CD8-positive, alpha-beta memory T cell (primary cell): Measurements from ENCODE around the gene MARCHF11. TPM values are rescaled to one million over a fixed set of nuclear protein-coding genes. Genes with fewer than 3 reads are reported as not detected.

ENCODE experiments used
- CTCF ChIA-PET: fragments of 350-600 bp; sonication (Branson Sonifier 250); formaldehyde crosslinking; loops from one replicate; lab custom pipeline; 2021; ENCODE audit warnings: antibody characterized with exemption; lab: Charles Lee
- POLR2A ChIA-PET: fragments of 350-600 bp; sonication (Branson Sonifier 250); formaldehyde crosslinking; loops from one replicate; lab custom pipeline; 2021; ENCODE audit warnings: antibody characterized with exemption; lab: Charles Lee
- DNase-seq, 5 donors: peaks; one replicate each; pipeline versions ENCODE4 v3.0.0 to v3.0.0-alpha.2; 2020 to 2022; ENCODE audit warnings: mixed read lengths in 1 of 5
- H3K27ac ChIP-seq: one replicate; pipeline ENCODE4 v1.7.0; 2013; ENCODE audit warnings: low read depth, mild to moderate bottlenecking, low read length, moderate library complexity
- H3K27me3 ChIP-seq: 2 replicates; pipeline ENCODE4 v1.7.0; 2013; ENCODE audit warnings: low read length, mild to moderate bottlenecking; ENCODE audit not compliant: insufficient read depth, poor library complexity, severe bottlenecking
- H3K36me3 ChIP-seq: 2 replicates; pipeline ENCODE4 v1.7.0; 2013; ENCODE audit warnings: mild to moderate bottlenecking, low read length, moderate library complexity; ENCODE audit not compliant: insufficient read depth
- H3K4me1 ChIP-seq: 2 replicates; pipeline ENCODE4 v1.7.0; 2013; ENCODE audit warnings: mild to moderate bottlenecking, low read length, moderate library complexity; ENCODE audit not compliant: insufficient read depth
- H3K4me3 ChIP-seq: 2 replicates; pipeline ENCODE4 v1.7.0; 2013; ENCODE audit warnings: mild to moderate bottlenecking, low read length
- H3K9me3 ChIP-seq: 2 replicates; pipeline ENCODE4 v1.7.0; 2013; ENCODE audit warnings: mild to moderate bottlenecking, low read length
- H3K27ac Mint-ChIP-seq, 8 donors: one replicate each; pipeline ENCODE4 v1.8.0; 2020 to 2021; ENCODE audit warnings: mixed read lengths in 8 of 8, mild to moderate bottlenecking in 6 of 8, inconsistent platforms in 3 of 8, moderate library complexity in 3 of 8
- H3K27me3 Mint-ChIP-seq, 2 donors: one replicate each; pipeline ENCODE4 v1.8.0; 2020 to 2021; ENCODE audit warnings: mixed read lengths in 2 of 2, mild to moderate bottlenecking in 1 of 2, moderate library complexity in 1 of 2
- H3K36me3 Mint-ChIP-seq, 3 donors: one replicate each; pipeline ENCODE4 v1.8.0; 2020 to 2021; ENCODE audit warnings: mixed read lengths in 3 of 3, inconsistent platforms in 1 of 3, mild to moderate bottlenecking in 1 of 3
- H3K4me1 Mint-ChIP-seq, 3 donors: one replicate each; pipeline ENCODE4 v1.8.0; 2020 to 2021; ENCODE audit warnings: mixed read lengths in 3 of 3, inconsistent platforms in 1 of 3, mild to moderate bottlenecking in 1 of 3
- H3K4me3 Mint-ChIP-seq, 7 donors: one replicate each; pipeline ENCODE4 v1.8.0; 2020 to 2021; ENCODE audit warnings: mixed read lengths in 7 of 7, mild to moderate bottlenecking in 6 of 7, moderate library complexity in 4 of 7, inconsistent platforms in 2 of 7
- H3K9me3 Mint-ChIP-seq, 5 donors: one replicate each; pipeline ENCODE4 v1.8.0; 2020 to 2022; ENCODE audit warnings: mixed read lengths in 5 of 5, mild to moderate bottlenecking in 3 of 5, moderate library complexity in 2 of 5, inconsistent platforms in 1 of 5
- polyA plus RNA-seq: library from polyadenylated mRNA; unstranded; fragments of 300-500 nt; fragmentation: Illumina TruSeq; gene quantifications from one replicate; pipeline ENCODE4 v1.2.3, GENCODE V29; 2021
- total RNA-seq, 2 experiments: library from RNA; stranded (reverse); gene quantifications; one replicate each; pipeline ENCODE4 v1.2.3, GENCODE V29; 2021

Gene MARCHF11
- total and polyA plus RNA-seq, 3 experiments from 2014 or later = not detected

DNA sequence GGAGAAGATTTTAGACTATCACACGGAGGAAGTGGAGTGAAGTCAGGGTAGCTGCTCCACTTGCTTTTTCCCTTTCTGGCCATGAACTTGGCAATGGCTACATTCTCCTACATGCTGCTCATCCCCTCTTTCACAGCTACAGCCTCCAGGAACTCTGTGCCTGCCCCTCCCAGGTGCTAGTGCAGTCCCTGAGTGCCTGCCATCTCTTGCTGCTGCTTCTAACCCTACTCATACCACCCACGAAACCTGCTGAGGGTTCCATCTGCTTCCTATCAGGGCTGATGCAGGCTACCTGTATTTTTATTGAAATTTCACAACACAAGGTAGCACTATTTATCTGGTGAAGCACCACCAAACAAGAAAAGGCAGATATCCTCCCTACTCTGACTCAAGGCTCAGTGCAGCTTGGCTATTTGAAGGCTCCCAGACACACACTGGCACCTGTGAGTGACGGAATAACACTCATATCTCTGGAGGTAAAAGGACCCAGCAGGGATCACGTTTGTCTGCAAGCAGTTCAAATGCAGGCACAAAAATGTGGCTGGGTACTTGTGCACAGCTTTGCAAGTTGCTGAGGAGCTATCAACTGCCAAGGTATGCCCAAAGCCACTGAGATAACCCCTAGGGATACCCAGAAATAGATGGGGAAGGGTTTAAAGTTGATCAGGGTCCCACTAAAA, 51.6 kb downstream of the MARCHF11 start:
- no peak for DNase-seq
- no peaks in the 10 kb centered on the region for H3K36me3 ChIP-seq
- Mint-ChIP-seq H3K27me3 (no peaks in the 10 kb centered on the region), H3K4me3 (no peak overlapping the region), H3K4me1 (no peaks in the 10 kb centered on the region), H3K27ac (no peak overlapping the region), H3K36me3 (no peaks in the 10 kb centered on the region), H3K9me3 (peaks cover 0 to 7% (median 0%) of the 10 kb centered on the region in 5 donors)
- no peak overlapping the region for H3K4me3 ChIP-seq
- no peaks in the 10 kb centered on the region for H3K9me3 ChIP-seq
- ChIA-PET CTCF (no interaction called here), POLR2A (no interaction called here)
- no peak overlapping the region for H3K27ac ChIP-seq
- no peaks in the 10 kb centered on the region for H3K27me3 ChIP-seq
- H3K4me1 ChIP-seq = no peaks in the 10 kb centered on the region

DNA sequence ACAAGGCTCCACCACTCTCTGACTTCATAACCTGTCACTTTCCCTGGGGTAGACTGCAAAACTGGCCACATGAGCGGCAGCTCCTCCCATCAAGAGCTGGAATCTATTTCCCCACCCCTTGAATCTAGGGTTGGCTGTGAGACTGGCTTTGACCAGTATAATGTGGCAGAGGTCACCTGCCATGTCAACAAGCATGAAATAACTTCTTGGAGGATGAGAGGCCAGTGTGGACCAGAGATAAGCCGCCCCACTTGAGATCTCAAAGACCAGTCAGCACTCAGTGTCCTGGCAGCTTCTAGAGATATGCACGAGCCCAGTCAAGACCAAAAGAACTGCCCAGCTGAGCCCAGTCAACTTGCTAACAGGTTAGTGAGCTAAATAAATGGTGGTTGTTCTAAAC, 59.0 kb downstream of the MARCHF11 start:
- Mint-ChIP-seq H3K9me3 (peaks cover 0 to 10% (median 5%) of the 10 kb centered on the region in 5 donors), H3K4me1 (no peaks in the 10 kb centered on the region), H3K36me3 (no peaks in the 10 kb centered on the region), H3K4me3 (no peak overlapping the region), H3K27ac (no peak overlapping the region), H3K27me3 (no peaks in the 10 kb centered on the region)
- H3K36me3 ChIP-seq = no peaks in the 10 kb centered on the region
- H3K9me3 ChIP-seq = no peaks in the 10 kb centered on the region
- no peak overlapping the region for H3K4me3 ChIP-seq
- no peak overlapping the region for H3K27ac ChIP-seq
- H3K4me1 ChIP-seq = no peaks in the 10 kb centered on the region
- H3K27me3 ChIP-seq = no peaks in the 10 kb centered on the region
- ChIA-PET CTCF (no interaction called here), POLR2A (no interaction called here)
- no peak for DNase-seq

DNA sequence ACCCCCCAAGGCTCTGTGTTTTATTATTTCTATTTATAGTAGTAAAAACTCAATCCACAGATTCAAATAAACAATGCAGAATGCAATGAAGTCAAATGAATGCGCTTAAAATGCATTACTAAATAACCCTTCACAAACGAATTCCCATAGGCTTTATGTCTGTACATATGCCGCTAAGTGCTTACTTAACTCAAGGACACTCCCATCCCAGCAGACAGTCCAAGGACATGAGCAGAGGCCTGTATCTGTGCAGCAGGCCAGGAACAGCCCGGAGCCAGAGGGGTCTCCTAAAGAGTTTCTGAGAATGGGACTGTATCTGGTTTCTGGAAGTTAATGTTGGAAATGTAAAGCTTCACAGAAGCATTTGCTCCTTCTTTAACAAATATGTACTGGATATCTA, 59.8 kb downstream of the MARCHF11 start:
- Mint-ChIP-seq H3K27me3 (no peaks in the 10 kb centered on the region), H3K36me3 (no peaks in the 10 kb centered on the region), H3K27ac (no peak overlapping the region), H3K4me1 (no peaks in the 10 kb centered on the region), H3K4me3 (no peak overlapping the region), H3K9me3 (peaks cover 0 to 10% (median 4%) of the 10 kb centered on the region in 5 donors)
- CTCF ChIA-PET = no interaction called here
- Histone ChIP-seq H3K4me3 (no peak overlapping the region), H3K9me3 (no peaks in the 10 kb centered on the region), H3K36me3 (no peaks in the 10 kb centered on the region), H3K27me3 (no peaks in the 10 kb centered on the region), H3K27ac (no peak overlapping the region), H3K4me1 (no peaks in the 10 kb centered on the region)
- DNase-seq = no peak
- POLR2A ChIA-PET = no interaction called here

DNA sequence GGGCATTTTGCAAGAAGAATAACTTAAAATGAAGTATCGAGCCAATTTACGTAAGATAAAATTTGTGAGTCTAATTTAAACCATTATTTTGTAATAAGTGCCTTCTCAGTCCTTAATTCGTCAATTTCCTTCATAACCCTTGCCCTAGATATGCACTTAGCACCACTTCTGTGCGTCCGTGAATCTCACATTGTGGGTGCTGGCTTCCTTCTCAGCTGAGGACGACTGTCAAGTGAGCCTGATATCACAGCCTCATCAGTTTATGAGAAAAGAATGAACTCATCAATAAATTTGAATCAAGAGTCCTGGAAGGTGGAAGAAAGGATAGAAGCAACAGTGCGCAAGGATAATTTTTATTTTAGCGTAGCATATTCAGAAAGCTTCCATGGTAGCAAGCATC, 64.5 kb downstream of the MARCHF11 start:
- H3K27me3 ChIP-seq = no peaks in the 10 kb centered on the region
- no peak overlapping the region for H3K4me3 ChIP-seq
- Mint-ChIP-seq H3K4me3 (no peak overlapping the region), H3K36me3 (no peaks in the 10 kb centered on the region), H3K4me1 (no peaks in the 10 kb centered on the region), H3K9me3 (peaks cover 2 to 15% (median 10%) of the 10 kb centered on the region in 5 donors), H3K27me3 (no peaks in the 10 kb centered on the region), H3K27ac (no peak overlapping the region)
- H3K9me3 ChIP-seq = no peaks in the 10 kb centered on the region
- H3K4me1 ChIP-seq = no peaks in the 10 kb centered on the region
- no peak overlapping the region for H3K27ac ChIP-seq
- ChIA-PET POLR2A (no interaction called here), CTCF (no interaction called here)
- no peaks in the 10 kb centered on the region for H3K36me3 ChIP-seq
- DNase-seq = no peak

DNA sequence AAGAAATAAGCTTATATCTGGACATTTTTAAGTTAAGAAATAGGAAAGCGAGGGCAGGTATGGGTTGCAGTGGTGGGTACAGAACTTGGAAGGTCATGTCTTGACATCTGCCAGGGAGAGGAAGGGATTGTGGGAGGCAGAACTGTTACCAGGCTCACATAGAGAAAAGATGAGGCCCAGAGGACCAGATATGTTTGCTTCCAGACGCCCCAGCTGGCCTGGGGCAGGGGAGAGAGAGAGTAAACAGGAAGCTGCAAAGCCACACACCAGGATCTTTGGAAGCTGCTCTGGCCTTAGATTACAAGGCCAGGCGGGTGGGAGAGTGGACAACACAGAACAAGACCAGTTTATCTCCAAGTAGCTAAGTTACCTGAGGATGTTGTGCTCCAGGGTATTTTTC, 71.2 kb downstream of the MARCHF11 start:
- Mint-ChIP-seq H3K9me3 (peaks cover 3 to 18% (median 6%) of the 10 kb centered on the region in 5 donors), H3K27ac (no peak overlapping the region), H3K36me3 (no peaks in the 10 kb centered on the region), H3K4me1 (no peaks in the 10 kb centered on the region), H3K4me3 (no peak overlapping the region), H3K27me3 (no peaks in the 10 kb centered on the region)
- Histone ChIP-seq H3K27ac (no peak overlapping the region), H3K36me3 (no peaks in the 10 kb centered on the region), H3K4me3 (no peak overlapping the region), H3K27me3 (no peaks in the 10 kb centered on the region), H3K4me1 (no peaks in the 10 kb centered on the region), H3K9me3 (no peaks in the 10 kb centered on the region)
- ChIA-PET CTCF (no interaction called here), POLR2A (no interaction called here)
- no peak for DNase-seq

DNA sequence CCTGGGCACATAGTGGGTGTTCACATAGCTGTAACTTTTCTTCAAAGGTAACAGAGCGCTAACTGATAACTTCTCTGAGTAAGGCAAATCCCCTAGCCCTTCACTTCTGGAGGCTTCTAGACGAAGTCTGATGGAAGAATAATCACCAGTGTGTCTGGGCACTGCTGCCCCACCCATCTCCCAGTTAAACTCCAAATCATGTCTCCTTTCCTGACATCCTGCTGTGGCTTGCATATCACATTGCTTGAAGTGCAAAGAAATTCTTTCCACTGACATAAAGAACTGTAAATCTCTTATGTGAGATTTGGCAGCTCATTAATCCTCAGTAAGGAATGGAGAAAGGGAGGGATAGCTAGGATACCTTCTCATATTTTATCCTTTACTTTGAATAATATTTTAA, 74.6 kb downstream of the MARCHF11 start:
- no peaks in the 10 kb centered on the region for H3K36me3 ChIP-seq
- H3K27me3 Mint-ChIP-seq = no peaks in the 10 kb centered on the region
- no peaks in the 10 kb centered on the region for H3K4me1 Mint-ChIP-seq
- H3K4me3 Mint-ChIP-seq = no peak overlapping the region
- CTCF ChIA-PET = no interaction called here
- H3K4me3 ChIP-seq = no peak overlapping the region
- DNase-seq = no peak
- H3K27ac Mint-ChIP-seq = no peak overlapping the region
- H3K9me3 ChIP-seq = no peaks in the 10 kb centered on the region
- H3K27ac ChIP-seq = no peak overlapping the region
- H3K4me1 ChIP-seq = no peaks in the 10 kb centered on the region
- H3K9me3 Mint-ChIP-seq = peaks cover 0 to 18% (median 11%) of the 10 kb centered on the region in 5 donors
- H3K27me3 ChIP-seq = no peaks in the 10 kb centered on the region
- H3K36me3 Mint-ChIP-seq = no peaks in the 10 kb centered on the region
- POLR2A ChIA-PET = no interaction called here

DNA sequence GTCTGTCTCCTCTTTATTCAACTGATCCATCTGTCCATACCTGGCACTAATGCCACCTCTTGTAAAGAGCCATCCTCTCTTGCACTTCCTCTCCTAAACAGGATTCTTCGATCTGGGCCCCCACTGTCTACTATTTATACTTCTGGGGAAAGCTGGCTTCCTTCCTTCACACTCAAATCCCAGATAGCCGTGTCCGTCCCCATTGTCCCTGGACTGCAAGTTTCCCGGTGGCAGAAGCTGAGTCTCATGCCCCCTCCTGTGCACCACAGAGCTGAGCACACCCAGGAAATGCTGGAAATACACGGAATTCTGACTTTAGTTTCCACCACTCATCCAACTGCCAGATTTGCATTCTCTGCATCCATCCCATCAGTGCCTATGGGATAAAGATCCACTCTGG, 84.0 kb downstream of the MARCHF11 start:
- ChIA-PET CTCF (no interaction called here), POLR2A (no interaction called here)

DNA sequence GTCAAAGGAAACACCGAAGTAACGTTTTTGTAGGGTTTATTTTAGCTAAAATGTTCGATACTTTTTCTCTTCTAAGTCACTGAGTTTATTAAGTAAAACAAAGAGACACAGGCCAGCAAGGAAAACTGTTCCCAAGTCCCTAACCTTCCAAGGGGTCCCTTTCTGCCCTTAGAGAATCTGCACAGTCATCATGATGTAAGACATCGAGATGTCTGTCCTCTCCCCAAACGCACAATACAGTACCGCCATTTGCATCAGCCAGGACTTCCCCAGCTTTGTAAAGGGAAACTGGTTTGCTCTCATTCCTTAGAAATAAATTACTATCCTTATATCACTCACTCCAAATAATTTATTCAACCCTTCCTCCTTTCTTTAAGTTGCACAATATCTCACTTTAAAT, 89.3 kb downstream of the MARCHF11 start:
- Mint-ChIP-seq H3K4me1 (no peaks in the 10 kb centered on the region), H3K27me3 (peaks cover 0 to 2% of the 10 kb centered on the region in 2 donors), H3K36me3 (no peaks in the 10 kb centered on the region), H3K9me3 (peaks cover 0 to 7% (median 2%) of the 10 kb centered on the region in 5 donors), H3K4me3 (no peak overlapping the region), H3K27ac (no peak overlapping the region)
- H3K4me3 ChIP-seq = no peak overlapping the region
- H3K4me1 ChIP-seq = no peaks in the 10 kb centered on the region
- no peak overlapping the region for H3K27ac ChIP-seq
- no peak for DNase-seq
- H3K36me3 ChIP-seq = no peaks in the 10 kb centered on the region
- ChIA-PET POLR2A (no interaction called here), CTCF (no interaction called here)
- no peaks in the 10 kb centered on the region for H3K9me3 ChIP-seq
- no peaks in the 10 kb centered on the region for H3K27me3 ChIP-seq

More for the DNA sequence above, 84.0 kb downstream of the MARCHF11 start:
- Mint-ChIP-seq H3K4me1 (no peaks in the 10 kb centered on the region), H3K36me3 (no peaks in the 10 kb centered on the region), H3K4me3 (no peak overlapping the region), H3K9me3 (peaks cover 0 to 7% (median 0%) of the 10 kb centered on the region in 5 donors), H3K27me3 (peaks cover 0 to 4% of the 10 kb centered on the region in 2 donors), H3K27ac (no peak overlapping the region)
- no peak for DNase-seq
- no peak overlapping the region for H3K4me3 ChIP-seq
- H3K36me3 ChIP-seq = no peaks in the 10 kb centered on the region
- H3K27me3 ChIP-seq = no peaks in the 10 kb centered on the region
- H3K4me1 ChIP-seq = no peaks in the 10 kb centered on the region
- H3K9me3 ChIP-seq = no peaks in the 10 kb centered on the region
- no peak overlapping the region for H3K27ac ChIP-seq
